GM21576 (cell line): ENCODE measurements around the gene NEXN.
"Not testable (repeated sequence)": the region's sequence is repeated elsewhere in the genome, so short reads cannot be mapped to it uniquely, and the experiment has no call there.

ENCODE experiments used
- ATAC-seq: cut with Tn5 transposase; IDR thresholded peaks from one replicate; pipeline ENCODE4 v1.9.1; 2021; ENCODE audit warnings: mild to moderate bottlenecking, moderate library complexity; ENCODE audit not compliant: unreplicated experiment

Gene NEXN

GRCh38 chr1:77958391-77958790 is 70.0 kb downstream of the NEXN start:
- ATAC-seq: no peak

DNA sequence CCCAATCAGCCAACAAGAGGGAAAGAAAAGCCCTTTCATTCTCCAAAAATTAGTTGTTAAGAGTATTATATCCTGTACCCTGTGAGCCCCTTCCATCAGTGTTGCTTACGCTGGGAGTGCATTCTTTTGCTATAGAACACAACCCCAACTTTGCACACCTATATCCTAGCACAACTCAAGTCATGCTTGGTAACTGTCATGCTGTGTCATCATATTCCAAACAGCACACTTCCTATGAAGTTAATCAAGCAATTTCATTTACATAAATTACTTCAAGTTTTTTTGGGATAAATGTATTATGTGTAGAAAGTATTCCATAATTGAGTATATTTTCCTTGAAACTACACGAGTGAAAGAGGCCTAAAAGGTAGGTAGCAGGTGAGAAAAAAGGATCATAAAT is 70.4 kb downstream of the NEXN start:
- no peak for ATAC-seq

- no peak for ATAC-seq
These were observed 73.0 kb downstream of the NEXN start for GRCh38 chr1:77961392-77961791.

DNA sequence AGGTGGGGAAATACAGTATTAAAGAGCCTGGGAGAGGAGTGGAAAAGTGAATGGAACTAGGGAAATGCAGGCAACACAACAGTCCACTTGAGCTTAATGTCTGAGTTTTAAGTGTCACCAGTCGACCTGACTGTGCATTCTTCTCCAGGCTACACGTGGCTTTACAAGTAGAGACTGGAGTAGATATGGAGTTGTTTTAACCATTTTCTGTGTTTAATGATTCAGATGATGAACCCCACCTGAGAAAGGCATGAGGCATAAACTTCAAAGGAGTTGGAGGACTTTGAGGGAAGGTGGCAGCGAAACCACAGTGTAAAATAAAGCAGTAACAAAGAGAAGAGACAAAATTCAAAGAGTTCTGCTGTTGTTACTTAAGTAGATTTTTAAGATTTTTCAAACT is 77.9 kb downstream of the NEXN start:
- ATAC-seq: no peak

DNA sequence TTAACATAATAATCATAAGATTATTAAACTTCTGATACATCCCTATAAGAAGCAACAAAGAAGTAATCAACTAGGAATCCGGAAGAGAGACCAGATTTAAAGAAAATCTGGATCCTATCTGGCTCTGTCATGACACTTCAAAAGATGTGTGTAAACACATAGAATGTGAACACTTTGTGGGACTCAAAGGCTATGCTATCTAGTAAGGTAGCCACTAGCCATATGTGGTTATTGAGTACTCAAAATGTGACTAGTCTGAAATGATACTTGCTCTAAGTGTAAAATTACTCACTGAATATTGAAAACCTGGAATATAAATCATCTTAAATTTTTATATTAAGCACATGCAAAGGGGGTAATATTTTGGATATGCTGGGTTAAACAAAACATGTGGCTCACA is 81.8 kb downstream of the NEXN start:
- no peak for ATAC-seq

- ATAC-seq: no peak
These were observed 83.7 kb downstream of the NEXN start for GRCh38 chr1:77972080-77972479.

- ATAC-seq: no peak
These were observed 87.0 kb downstream of the NEXN start for GRCh38 chr1:77975386-77975785.

DNA sequence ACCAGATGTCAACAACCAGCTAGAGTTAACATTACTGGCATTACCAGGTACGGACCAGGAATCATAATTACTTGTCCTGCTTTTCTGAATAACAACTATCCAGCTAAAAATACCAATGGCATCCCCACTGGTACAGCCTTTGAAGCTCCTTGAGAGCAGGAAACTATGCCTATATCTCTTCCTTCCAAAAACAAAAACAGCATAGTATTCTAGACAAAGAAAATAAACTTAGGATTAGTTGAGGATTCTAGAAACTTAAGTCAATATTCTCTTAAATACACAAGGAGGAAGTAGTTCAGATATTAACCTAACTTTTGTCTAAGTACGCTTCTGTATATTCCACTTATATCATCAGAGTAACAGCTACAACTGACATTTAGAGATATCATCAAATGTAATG is 87.5 kb downstream of the NEXN start:
- ATAC-seq: no peak

DNA sequence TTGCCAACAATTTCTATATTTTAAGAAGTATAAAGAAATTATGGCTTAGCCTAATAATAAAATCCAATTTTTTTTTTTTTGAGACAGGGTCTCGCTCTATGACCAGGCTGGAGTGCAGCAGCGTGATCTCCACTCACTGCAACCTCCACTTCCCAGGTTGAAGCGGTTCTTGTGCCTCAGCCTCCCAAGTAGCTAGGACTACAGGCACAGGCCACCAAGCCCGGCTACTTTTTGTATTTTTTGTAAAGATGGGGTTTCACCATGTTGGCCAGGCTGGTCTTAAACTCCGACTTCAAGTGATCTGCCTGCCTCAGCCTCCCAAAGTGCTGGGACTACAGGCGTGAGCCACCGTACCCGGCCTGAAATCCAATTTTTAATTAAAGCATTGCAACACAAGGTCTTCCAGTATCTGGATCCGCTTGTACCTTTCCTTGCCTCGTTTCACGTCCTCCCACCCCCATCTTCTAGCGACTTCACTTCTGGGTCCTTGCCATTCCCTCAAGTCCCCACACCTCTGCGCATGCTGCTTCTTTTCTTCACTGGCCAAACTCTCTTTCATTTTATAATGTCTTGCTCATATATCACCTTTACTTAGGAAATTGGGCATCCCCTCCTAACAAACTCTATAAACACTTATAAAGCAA is 88.1 kb downstream of the NEXN start:
- no peak for ATAC-seq

DNA sequence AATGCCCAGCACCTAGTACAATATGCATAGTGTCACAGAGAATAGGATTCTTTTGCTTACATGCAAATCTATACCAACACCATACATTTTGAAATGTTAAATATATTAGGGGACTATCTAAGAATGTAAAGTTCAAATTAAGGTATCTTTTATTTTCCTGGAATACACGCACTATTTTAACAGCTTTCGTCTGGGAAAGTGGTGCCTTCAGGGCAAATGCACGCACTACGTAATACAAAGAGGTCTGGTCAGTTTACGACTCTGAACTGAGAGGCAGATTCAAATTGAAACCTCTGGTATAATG is 89.5 kb downstream of the NEXN start:
- ATAC-seq: no peak

GRCh38 chr1:77978293-77978968 is 90.0 kb downstream of the NEXN start:
- peak; percentile 60 for ATAC-seq

DNA sequence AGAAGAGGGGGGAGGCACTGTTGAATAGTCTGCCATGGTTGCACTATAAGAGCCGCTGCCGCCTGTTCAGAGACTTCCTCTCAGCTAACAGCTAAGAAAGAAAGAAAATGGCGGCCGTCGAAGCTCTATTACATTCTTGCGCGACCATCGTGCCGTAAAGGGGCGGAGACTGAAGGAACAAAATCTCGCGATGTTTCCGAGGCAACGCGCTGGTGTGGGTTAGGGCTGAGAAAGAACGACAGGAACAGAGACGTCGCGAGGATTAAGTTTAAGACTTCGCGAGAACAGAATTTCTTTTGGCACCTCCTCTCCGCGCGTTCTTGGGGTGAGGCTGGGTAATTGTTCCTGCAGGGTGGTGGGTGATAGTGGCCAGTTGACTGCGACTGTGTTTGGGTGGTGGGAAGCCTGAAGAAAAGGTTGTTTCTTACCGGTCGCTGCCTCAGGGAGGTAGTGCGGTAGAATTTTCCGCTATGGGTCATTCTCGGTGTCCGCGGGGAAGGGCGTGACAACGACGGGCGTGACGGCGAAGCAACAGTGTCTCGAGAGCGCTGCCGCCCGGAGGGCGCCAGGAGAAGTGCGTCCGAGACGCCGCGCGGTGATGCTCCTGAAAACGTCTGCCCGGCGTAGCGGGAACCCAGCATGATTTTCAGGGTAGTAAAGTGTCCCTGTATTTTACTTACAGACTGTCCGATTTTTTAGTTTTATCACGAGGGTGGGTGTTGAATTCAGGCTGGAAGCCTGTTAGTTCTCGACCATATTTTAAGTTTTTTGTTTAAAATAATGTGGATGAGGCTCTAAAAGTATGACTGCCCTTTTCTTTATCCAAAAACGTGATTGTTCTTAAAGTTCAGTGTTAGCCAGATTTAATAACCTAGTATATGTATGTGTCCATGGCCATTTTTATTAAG is 90.8 kb downstream of the NEXN start, which contains the start of gene FUBP1:
TSS of gene FUBP1 (minus strand) at position 104 of the 908 bp plus-strand sequence. CDS start at position 36, 68 bp downstream.
- peak; percentile 75 for ATAC-seq

DNA sequence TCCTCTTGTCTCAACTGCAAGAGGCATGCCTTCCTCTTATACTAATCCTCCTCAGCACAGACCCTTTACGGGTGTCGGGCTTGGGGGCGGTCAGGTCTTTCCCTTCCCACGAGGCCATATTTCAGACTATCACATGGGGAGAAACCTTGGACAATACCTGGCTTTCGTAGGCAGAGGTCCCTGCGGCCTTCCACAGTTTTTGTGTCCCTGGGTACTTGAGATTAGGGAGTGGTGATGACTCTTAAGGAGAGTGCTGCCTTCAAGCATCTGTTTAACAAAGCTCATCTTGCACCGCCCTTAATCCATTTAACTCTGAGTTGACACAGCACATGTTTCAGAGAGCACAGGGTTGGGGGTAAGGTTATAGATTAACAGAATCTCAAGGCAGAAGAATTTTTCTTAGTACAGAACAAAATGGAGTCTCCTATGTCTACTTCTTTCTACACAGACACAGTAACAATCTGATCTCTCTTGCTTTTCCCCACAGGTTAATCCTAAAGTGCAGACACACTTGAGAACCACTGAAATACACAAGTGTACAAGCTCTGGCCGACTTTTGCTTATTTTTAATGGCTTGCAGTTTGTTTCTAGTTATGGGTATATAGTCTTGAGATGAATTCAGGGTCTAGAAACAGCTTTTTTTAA is 95.0 kb downstream of the NEXN start:
- ATAC-seq: not testable (repeated sequence)

- no peak for ATAC-seq
These were observed 95.6 kb downstream of the NEXN start for GRCh38 chr1:77983997-77984355.

- no peak for ATAC-seq
These were observed 96.2 kb downstream of the NEXN start for GRCh38 chr1:77984629-77985028.

- no peak for ATAC-seq
These were observed 98.4 kb downstream of the NEXN start for GRCh38 chr1:77986810-77987209.

DNA sequence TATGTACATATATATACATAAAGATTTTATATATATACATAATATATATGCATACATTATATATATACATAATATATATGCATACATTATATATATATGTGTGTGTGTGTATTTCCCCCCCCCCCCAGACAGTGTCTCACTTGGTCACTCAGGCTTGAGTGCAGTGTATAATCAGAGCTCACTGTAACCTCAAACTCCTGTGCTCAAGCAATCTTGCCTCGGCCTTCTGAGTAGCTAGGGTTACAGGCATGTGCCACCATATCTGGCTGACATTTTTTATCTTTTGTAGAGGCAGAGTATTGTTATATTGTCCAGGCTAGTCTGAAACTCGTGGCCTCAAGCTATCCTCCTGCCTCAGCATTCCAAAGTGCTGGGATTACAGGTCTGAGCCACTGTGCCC is 99.5 kb downstream of the NEXN start:
- no peak for ATAC-seq

DNA sequence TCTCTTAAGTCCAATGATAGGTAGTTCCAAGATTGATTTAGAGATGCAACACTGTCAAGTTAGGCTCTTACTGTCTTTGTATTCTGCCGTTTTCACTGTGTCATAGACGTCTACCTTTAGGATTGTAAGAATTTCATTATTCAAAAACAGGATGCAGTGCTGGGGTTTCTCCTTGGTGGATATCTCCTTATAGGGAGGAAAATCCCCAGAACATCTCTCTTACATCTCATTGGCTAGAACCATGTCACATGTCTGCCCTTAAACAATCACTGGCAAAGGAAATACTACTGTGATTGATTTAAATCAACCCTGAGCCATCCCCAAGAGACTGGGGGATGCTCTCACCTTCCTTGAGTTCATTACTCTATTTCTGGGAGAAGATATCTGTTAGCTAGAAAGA is 101.3 kb downstream of the NEXN start:
- ATAC-seq: no peak

DNA sequence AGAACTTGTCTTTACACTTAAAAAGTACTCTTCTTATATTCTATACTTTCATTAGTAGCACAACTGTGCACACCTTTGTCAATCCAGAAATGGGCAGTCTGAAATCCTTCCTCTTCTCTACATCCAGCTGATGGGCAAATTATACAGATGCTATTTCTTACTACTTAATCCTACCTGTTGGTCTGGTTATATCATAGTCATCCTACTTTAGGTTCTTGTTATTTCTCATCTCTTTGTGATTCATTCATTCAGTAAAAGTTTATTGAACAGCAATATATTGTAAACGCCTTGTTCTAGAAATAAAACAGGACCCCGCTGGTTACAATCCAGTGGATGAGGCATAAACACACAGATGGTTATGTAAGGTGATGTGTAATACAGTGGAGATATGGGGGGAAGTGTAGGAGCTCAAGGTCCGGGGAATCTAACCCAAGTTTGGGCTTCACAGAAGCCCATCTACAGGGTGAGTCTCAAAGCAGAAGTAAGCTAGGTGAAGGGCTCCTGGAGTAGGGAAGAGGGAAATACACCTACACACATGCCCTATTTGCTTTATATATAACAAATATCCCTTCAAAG is 102.3 kb downstream of the NEXN start:
- ATAC-seq: no peak

DNA sequence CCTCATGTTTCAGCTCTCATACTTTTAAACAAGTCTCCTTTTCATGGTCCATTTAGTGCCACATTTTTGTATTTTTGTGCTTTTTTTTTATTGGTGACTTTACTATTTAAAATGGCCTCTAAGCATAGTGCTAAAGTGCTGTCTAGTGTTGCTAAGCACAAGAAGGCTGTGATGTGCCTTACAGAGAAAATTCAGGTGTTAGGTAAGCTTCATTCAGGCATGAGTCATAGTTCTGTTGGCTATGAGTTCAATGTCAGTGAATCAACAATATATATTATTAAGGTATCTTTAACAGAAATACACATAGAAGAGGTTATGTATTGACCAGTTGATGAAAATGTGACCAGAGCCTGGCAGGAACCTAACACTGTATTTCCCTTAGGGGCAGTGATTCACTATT is 103.2 kb downstream of the NEXN start:
- ATAC-seq: no peak
